Neural cell (in vitro differentiated cells): Measurements from ENCODE around the gene TRIO. TPM values are rescaled to one million over a fixed set of nuclear protein-coding genes. Genes with fewer than 3 reads are reported as not detected.

Experiments
- H2AFZ ChIP-seq: fragments of 200-600, 300-800 bp; sonication (generic), shearing (Covaris generic); 2 replicates; pipeline ENCODE4 v1.6.0; 2014; ENCODE audit warnings: low read depth, mild to moderate bottlenecking, antibody characterized with exemption, low read length, moderate library complexity
- H3F3A ChIP-seq: fragments of 200-600 bp; shearing (Covaris generic); 2 replicates; pipeline ENCODE4 v1.6.1; 2016; ENCODE audit warnings: mild to moderate bottlenecking, moderate library complexity, mixed read lengths, antibody characterized with exemption, low read length; ENCODE audit not compliant: insufficient read depth, poor library complexity, severe bottlenecking
- H3K27ac ChIP-seq: fragments of 200-600, 300-800 bp; sonication (generic), shearing (Covaris generic); 2 replicates; pipeline ENCODE4 v1.5.1; 2014; ENCODE audit warnings: mild to moderate bottlenecking, low read length, moderate library complexity
- H3K27me3 ChIP-seq: fragments of 300-800, 200-600 bp; sonication (generic), shearing (Covaris generic); 2 replicates; pipeline ENCODE4 v1.6.0; 2014; ENCODE audit warnings: mild to moderate bottlenecking, low read depth, low read length, moderate library complexity; ENCODE audit not compliant: insufficient read depth
- H3K36me3 ChIP-seq: fragments of 300-800, 200-600 bp; sonication (generic), shearing (Covaris generic); 2 replicates; pipeline ENCODE4 v1.5.1; 2014; ENCODE audit warnings: mild to moderate bottlenecking, antibody characterized with exemption, low read length, moderate library complexity; ENCODE audit not compliant: insufficient read depth
- H3K4me2 ChIP-seq: fragments of 300-800, 200-600 bp; sonication (generic), shearing (Covaris generic); 2 replicates; pipeline ENCODE4 v1.6.0; 2014; ENCODE audit warnings: mild to moderate bottlenecking, low read length
- H3K4me3 ChIP-seq: fragments of 300-800, 200-600 bp; sonication (generic), shearing (Covaris generic); 2 replicates; pipeline ENCODE4 v1.5.1; 2014; ENCODE audit warnings: mild to moderate bottlenecking, low read length, moderate library complexity
- H3K79me2 ChIP-seq: fragments of 200-600 bp; shearing (Covaris generic); replicated peaks from 2 replicates; pipeline ENCODE4 v1.6.0; 2014; ENCODE audit warnings: mild to moderate bottlenecking, low read length, moderate library complexity; ENCODE audit not compliant: insufficient read depth
- H3K9ac ChIP-seq: fragments of 300-800, 200-600 bp; sonication (generic), shearing (Covaris generic); 2 replicates; pipeline ENCODE4 v1.6.1; 2016; ENCODE audit warnings: mild to moderate bottlenecking, low read length, mixed read lengths
- H3K9me2 ChIP-seq: fragments of 200-600 bp; shearing (Covaris generic); 2 replicates; pipeline ENCODE4 v1.6.1; 2016; ENCODE audit warnings: mild to moderate bottlenecking, low read length, mixed read lengths; ENCODE audit not compliant: insufficient read depth
- H3K9me3 ChIP-seq: fragments of 200-600, 300-800 bp; sonication (generic), shearing (Covaris generic); 2 replicates; pipeline ENCODE4 v1.6.1; 2016; ENCODE audit warnings: mild to moderate bottlenecking, mixed run types, low read length, moderate library complexity, mixed read lengths
- H4K20me1 ChIP-seq: fragments of 200-600 bp; shearing (Covaris generic); 2 replicates; pipeline ENCODE4 v1.6.1; 2016; ENCODE audit warnings: mild to moderate bottlenecking, mixed run types; ENCODE audit not compliant: insufficient read depth
- CTCF ChIP-seq: fragments of 450-650 bp; IDR thresholded peaks from 2 replicates; pipeline ENCODE4 v1.5.1; 2014; ENCODE audit warnings: antibody characterized with exemption, mild to moderate bottlenecking, moderate library complexity; ENCODE audit not compliant: poor library complexity, severe bottlenecking
- EP300 ChIP-seq: fragments of 450-650 bp; conservative IDR thresholded peaks from 2 replicates; pipeline ENCODE4 v1.6.1; 2014; ENCODE audit warnings: antibody characterized with exemption, mild to moderate bottlenecking, moderate library complexity; ENCODE audit not compliant: poor library complexity, severe bottlenecking
- EZH2 ChIP-seq: fragments of 200-600, 300-800 bp; shearing (Covaris generic), sonication (generic); IDR thresholded peaks from 2 replicates; pipeline ENCODE4 v1.6.1; 2014; ENCODE audit warnings: antibody characterized with exemption, low read length, borderline replicate concordance, mild to moderate bottlenecking; ENCODE audit not compliant: insufficient read depth, poor library complexity, severe bottlenecking
- MXI1 ChIP-seq: fragments of 450-650 bp; conservative IDR thresholded peaks from 2 replicates; pipeline ENCODE4 v1.6.1; 2014; ENCODE audit warnings: antibody characterized with exemption, mild to moderate bottlenecking; ENCODE audit not compliant: poor library complexity, severe bottlenecking
- POLR2AphosphoS5 ChIP-seq: IDR thresholded peaks from 2 replicates; pipeline ENCODE4 v1.6.1; 2012
- RAD21 ChIP-seq: fragments of 450-650 bp; conservative IDR thresholded peaks from 2 replicates; pipeline ENCODE4 v1.6.1; 2014; ENCODE audit warnings: antibody characterized with exemption, mild to moderate bottlenecking, moderate library complexity
- SMC3 ChIP-seq: fragments of 450-650 bp; conservative IDR thresholded peaks from 2 replicates; pipeline ENCODE4 v1.6.1; 2014; ENCODE audit warnings: antibody characterized with exemption, mild to moderate bottlenecking, moderate library complexity; ENCODE audit not compliant: poor library complexity
- TAF1 ChIP-seq: IDR thresholded peaks from 2 replicates; pipeline ENCODE4 v1.6.1; 2012; ENCODE audit warnings: low read depth
- polyA plus RNA-seq: library from polyadenylated mRNA; depleted of rRNA; stranded (reverse); fragments of >200 nt; gene quantifications from 2 replicates; pipeline ENCODE4 v1.2.3, GENCODE V29; 2014
- TF ChIP-seq, protein P1 (sequence below): IDR thresholded peaks from 2 replicates; pipeline ENCODE4 v1.6.1; 2012; ENCODE audit warnings: borderline replicate concordance

The TRIO gene
- polyA plus RNA-seq, 1 donor from 2014 or later: 168 TPM

GRCh38 chr5:14373685-14374084 lies 230.5 kb downstream of the TRIO start:
- Histone ChIP-seq H3K9me2 (no peaks in the 10 kb centered on the region), H3K4me2 (no peak overlapping the region), H3K27ac (no peak overlapping the region), H4K20me1 (no peaks in the 10 kb centered on the region), H2AFZ (no peak overlapping the region), H3K27me3 (no peaks in the 10 kb centered on the region), H3K79me2 (no peaks in the 10 kb centered on the region), H3K9ac (no peak overlapping the region), H3F3A (no peaks in the 10 kb centered on the region), H3K4me3 (no peak overlapping the region), H3K36me3 (peaks cover 23% of the 10 kb centered on the region), H3K9me3 (no peaks in the 10 kb centered on the region)
- TF ChIP-seq POLR2AphosphoS5: no peak
- TF ChIP-seq, protein P1, sequence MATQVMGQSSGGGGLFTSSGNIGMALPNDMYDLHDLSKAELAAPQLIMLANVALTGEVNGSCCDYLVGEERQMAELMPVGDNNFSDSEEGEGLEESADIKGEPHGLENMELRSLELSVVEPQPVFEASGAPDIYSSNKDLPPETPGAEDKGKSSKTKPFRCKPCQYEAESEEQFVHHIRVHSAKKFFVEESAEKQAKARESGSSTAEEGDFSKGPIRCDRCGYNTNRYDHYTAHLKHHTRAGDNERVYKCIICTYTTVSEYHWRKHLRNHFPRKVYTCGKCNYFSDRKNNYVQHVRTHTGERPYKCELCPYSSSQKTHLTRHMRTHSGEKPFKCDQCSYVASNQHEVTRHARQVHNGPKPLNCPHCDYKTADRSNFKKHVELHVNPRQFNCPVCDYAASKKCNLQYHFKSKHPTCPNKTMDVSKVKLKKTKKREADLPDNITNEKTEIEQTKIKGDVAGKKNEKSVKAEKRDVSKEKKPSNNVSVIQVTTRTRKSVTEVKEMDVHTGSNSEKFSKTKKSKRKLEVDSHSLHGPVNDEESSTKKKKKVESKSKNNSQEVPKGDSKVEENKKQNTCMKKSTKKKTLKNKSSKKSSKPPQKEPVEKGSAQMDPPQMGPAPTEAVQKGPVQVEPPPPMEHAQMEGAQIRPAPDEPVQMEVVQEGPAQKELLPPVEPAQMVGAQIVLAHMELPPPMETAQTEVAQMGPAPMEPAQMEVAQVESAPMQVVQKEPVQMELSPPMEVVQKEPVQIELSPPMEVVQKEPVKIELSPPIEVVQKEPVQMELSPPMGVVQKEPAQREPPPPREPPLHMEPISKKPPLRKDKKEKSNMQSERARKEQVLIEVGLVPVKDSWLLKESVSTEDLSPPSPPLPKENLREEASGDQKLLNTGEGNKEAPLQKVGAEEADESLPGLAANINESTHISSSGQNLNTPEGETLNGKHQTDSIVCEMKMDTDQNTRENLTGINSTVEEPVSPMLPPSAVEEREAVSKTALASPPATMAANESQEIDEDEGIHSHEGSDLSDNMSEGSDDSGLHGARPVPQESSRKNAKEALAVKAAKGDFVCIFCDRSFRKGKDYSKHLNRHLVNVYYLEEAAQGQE: no peak
- TF ChIP-seq EP300: no peak
- TF ChIP-seq EZH2: no peak
- no peak for TF ChIP-seq CTCF
- TF ChIP-seq TAF1: no peak
- no peak for TF ChIP-seq SMC3
- no peak for TF ChIP-seq MXI1
- TF ChIP-seq RAD21: no peak

- H3K9ac ChIP-seq: no peak overlapping the region
- no peak overlapping the region for H3K4me3 ChIP-seq
- no peaks in the 10 kb centered on the region for H3K27me3 ChIP-seq
- H3K9me2 ChIP-seq: no peaks in the 10 kb centered on the region
- H4K20me1 ChIP-seq: no peaks in the 10 kb centered on the region
- TF ChIP-seq RAD21: no peak
- no peak for TF ChIP-seq EP300
- no peak for TF ChIP-seq TAF1
- no peak for TF ChIP-seq EZH2
- no peak for TF ChIP-seq POLR2AphosphoS5
- no peak for TF ChIP-seq SMC3
- TF ChIP-seq CTCF: no peak
- TF ChIP-seq, protein P1: no peak
- no peak for TF ChIP-seq MXI1
- no peak overlapping the region for H2AFZ ChIP-seq
- no peaks in the 10 kb centered on the region for H3K79me2 ChIP-seq
- H3K36me3 ChIP-seq: peaks cover 20% of the 10 kb centered on the region
- no peak overlapping the region for H3K4me2 ChIP-seq
- H3K27ac ChIP-seq: no peak overlapping the region
- no peaks in the 10 kb centered on the region for H3F3A ChIP-seq
- no peaks in the 10 kb centered on the region for H3K9me3 ChIP-seq
Measured at GRCh38 chr5:14374100-14374499, 231.0 kb downstream of the TRIO start.
